NCI-H1048 (cell line): ENCODE measurements around the gene CCDC13.

Source experiments
- DNase-seq: peaks from one replicate; lab custom pipeline; 2025; lab: John Stamatoyannopoulos, UW

Gene CCDC13

GRCh38 chr3:42732829-42733459, 40.1 kb downstream of the CCDC13 start:
- DNase-seq = no peak

GRCh38 chr3:42732196-42732828, 40.7 kb downstream of the CCDC13 start:
- DNase-seq = no peak

- no peak for DNase-seq
Measured at GRCh38 chr3:42731476-42732195, 41.4 kb downstream of the CCDC13 start.

- no peak for DNase-seq
Measured at GRCh38 chr3:42730706-42731420, 42.2 kb downstream of the CCDC13 start.

GRCh38 chr3:42730294-42730693, 42.8 kb downstream of the CCDC13 start:
- no peak for DNase-seq

- DNase-seq = no peak
Measured at GRCh38 chr3:42729404-42730145, 43.5 kb downstream of the CCDC13 start.

- no peak for DNase-seq
Measured at GRCh38 chr3:42728668-42729364, 44.2 kb downstream of the CCDC13 start.

GRCh38 chr3:42728056-42728455, 45.0 kb downstream of the CCDC13 start:
- DNase-seq = no peak

GRCh38 chr3:42725454-42725853, 47.6 kb downstream of the CCDC13 start:
- no peak for DNase-seq

GRCh38 chr3:42723219-42723618, 49.8 kb downstream of the CCDC13 start:
- no peak for DNase-seq
